Chondrocyte (in vitro differentiated cells): ENCODE measurements around the gene ANKFN1. TPM values are rescaled to one million over a fixed set of nuclear protein-coding genes. Genes with fewer than 3 reads are reported as not detected.

Experiments
- DNase-seq: peaks from one replicate; pipeline ENCODE4 v3.0.0; 2021; ENCODE audit warnings: mixed read lengths, low spot score
- H3K27ac Mint-ChIP-seq: one replicate; pipeline ENCODE4 v1.8.0; 2021; ENCODE audit warnings: mild to moderate bottlenecking, moderate library complexity, mixed read lengths; ENCODE audit not compliant: unreplicated experiment
- H3K27me3 Mint-ChIP-seq: 2 replicates; pipeline ENCODE4 v1.8.0; 2021; ENCODE audit warnings: low read depth, mixed read lengths
- H3K36me3 Mint-ChIP-seq: 2 replicates; pipeline ENCODE4 v1.8.0; 2021; ENCODE audit warnings: low read depth, mixed read lengths
- H3K4me1 Mint-ChIP-seq: 2 replicates; pipeline ENCODE4 v1.8.0; 2021; ENCODE audit warnings: low read depth, mild to moderate bottlenecking, mixed read lengths
- H3K4me3 Mint-ChIP-seq: one replicate; pipeline ENCODE4 v1.8.0; 2021; ENCODE audit warnings: mild to moderate bottlenecking, moderate library complexity, mixed read lengths; ENCODE audit not compliant: unreplicated experiment
- H3K9me3 Mint-ChIP-seq: 2 replicates; pipeline ENCODE4 v1.8.0; 2021; ENCODE audit warnings: low read depth, mixed read lengths
- CTCF ChIP-seq: fragments of 200-600 bp; sonication (generic); IDR thresholded peaks from 2 replicates; pipeline ENCODE4 v1.5.0; 2021; ENCODE audit warnings: antibody characterized with exemption, mild to moderate bottlenecking, moderate library complexity
- total RNA-seq: library from RNA; stranded (reverse); gene quantifications from 3 replicates; pipeline ENCODE4 v1.2.1, GENCODE V29; 2021

The ANKFN1 gene
- total RNA-seq, 1 donor from 2014 or later, result not detected

DNA sequence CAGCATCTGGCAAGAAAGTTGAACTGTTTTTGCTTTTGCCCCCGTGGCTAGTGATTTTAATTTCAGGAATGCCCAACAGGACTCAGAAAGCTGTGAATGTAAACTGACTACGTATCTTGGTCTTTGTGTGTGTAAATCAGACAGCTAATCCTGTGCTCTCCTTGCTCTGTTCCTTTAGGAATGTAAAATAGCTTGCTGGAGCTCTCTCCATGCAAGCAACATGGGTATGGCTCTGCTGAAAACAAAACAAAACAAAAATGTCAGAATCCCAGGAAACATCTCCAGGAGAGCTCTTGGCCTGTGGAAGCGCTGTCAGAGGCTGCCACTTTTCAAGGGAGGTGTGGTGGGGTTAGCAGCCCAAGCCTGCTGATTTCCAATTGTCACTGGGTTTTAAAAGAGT, 278.5 kb downstream of the ANKFN1 start:
- H3K36me3 Mint-ChIP-seq, result no peaks in the 10 kb centered on the region
- H3K27me3 Mint-ChIP-seq, result no peaks in the 10 kb centered on the region
- peak overlapping the region; percentile 29 for H3K27ac Mint-ChIP-seq
- H3K9me3 Mint-ChIP-seq, result no peaks in the 10 kb centered on the region
- no peak for DNase-seq
- peaks cover 13% of the 10 kb centered on the region for H3K4me1 Mint-ChIP-seq
- no peak overlapping the region for H3K4me3 Mint-ChIP-seq
- no peak for TF ChIP-seq CTCF

- Mint-ChIP-seq H3K4me3 (no peak overlapping the region), H3K9me3 (no peaks in the 10 kb centered on the region), H3K4me1 (peaks cover 13% of the 10 kb centered on the region), H3K36me3 (no peaks in the 10 kb centered on the region), H3K27ac (no peak overlapping the region), H3K27me3 (no peaks in the 10 kb centered on the region)
- no peak for TF ChIP-seq CTCF
- DNase-seq, result no peak
Observed at GRCh38 chr17:56432443-56432842, 279.2 kb downstream of the ANKFN1 start.

DNA sequence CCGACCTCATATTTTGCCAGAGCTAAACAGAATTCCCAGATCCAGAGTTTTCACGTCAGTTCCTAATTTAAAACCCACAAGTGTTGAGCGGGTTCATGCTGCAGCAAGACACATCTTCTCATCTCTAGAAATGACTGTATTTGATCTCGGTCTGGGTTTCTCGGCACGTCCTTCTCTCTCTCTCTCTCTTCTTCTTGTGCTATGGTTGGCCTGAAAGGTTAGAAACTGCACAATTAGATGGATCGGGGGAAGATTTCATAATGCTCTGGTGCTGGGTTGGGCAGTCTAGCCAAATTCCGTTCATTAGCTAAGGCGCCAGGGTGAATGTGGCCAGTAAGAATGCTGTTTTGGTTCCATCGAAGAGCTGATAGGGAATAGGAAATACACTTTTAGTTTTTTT, 281.3 kb downstream of the ANKFN1 start:
- Mint-ChIP-seq H3K27me3 (peaks cover 4% of the 10 kb centered on the region), H3K4me1 (peaks cover 13% of the 10 kb centered on the region), H3K36me3 (no peaks in the 10 kb centered on the region), H3K27ac (no peak overlapping the region), H3K4me3 (no peak overlapping the region), H3K9me3 (no peaks in the 10 kb centered on the region)
- no peak for DNase-seq
- no peak for TF ChIP-seq CTCF

GRCh38 chr17:56436142-56436541, 282.9 kb downstream of the ANKFN1 start:
- H3K4me3 Mint-ChIP-seq, result no peak overlapping the region
- H3K27ac Mint-ChIP-seq, result no peak overlapping the region
- no peak for DNase-seq
- peaks cover 4% of the 10 kb centered on the region for H3K27me3 Mint-ChIP-seq
- H3K36me3 Mint-ChIP-seq, result no peaks in the 10 kb centered on the region
- TF ChIP-seq CTCF, result no peak
- no peaks in the 10 kb centered on the region for H3K9me3 Mint-ChIP-seq
- H3K4me1 Mint-ChIP-seq, result peaks cover 23% of the 10 kb centered on the region

DNA sequence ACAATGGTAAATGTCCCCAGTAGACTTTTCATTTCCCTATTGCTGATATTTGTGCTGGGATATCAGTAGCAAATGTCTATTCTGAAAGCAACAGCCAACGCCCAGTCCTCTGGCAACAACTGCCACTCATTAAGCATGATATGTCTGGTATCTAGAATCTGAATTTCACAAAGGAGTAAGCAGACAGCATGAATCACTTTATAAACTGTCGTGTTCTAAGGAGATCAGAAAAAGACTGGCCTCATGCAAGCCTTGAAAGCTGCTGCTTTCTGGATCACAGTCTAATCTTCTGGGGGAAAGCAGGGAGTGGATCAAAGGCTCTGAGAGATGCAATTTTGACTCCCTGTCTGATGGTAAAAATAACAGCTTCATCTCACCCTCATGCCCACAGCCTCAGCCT, 287.1 kb downstream of the ANKFN1 start:
- no peak for DNase-seq
- no peak for TF ChIP-seq CTCF
- H3K4me1 Mint-ChIP-seq, result peaks cover 17% of the 10 kb centered on the region
- H3K9me3 Mint-ChIP-seq, result no peaks in the 10 kb centered on the region
- peak overlapping the region; percentile 67 for H3K27ac Mint-ChIP-seq
- H3K27me3 Mint-ChIP-seq, result peaks cover 4% of the 10 kb centered on the region
- H3K36me3 Mint-ChIP-seq, result no peaks in the 10 kb centered on the region
- no peak overlapping the region for H3K4me3 Mint-ChIP-seq
